EH (cell line): ENCODE data around the gene OXGR1.
"Not testable (repeated sequence)": the region's sequence is repeated elsewhere in the genome, so short reads cannot be mapped to it uniquely, and the experiment has no call there.

ENCODE experiments used
- DNase-seq: peaks from one replicate; pipeline ENCODE4 v3.0.0-alpha.2; 2015; ENCODE audit warnings: low read depth

The OXGR1 gene

DNA sequence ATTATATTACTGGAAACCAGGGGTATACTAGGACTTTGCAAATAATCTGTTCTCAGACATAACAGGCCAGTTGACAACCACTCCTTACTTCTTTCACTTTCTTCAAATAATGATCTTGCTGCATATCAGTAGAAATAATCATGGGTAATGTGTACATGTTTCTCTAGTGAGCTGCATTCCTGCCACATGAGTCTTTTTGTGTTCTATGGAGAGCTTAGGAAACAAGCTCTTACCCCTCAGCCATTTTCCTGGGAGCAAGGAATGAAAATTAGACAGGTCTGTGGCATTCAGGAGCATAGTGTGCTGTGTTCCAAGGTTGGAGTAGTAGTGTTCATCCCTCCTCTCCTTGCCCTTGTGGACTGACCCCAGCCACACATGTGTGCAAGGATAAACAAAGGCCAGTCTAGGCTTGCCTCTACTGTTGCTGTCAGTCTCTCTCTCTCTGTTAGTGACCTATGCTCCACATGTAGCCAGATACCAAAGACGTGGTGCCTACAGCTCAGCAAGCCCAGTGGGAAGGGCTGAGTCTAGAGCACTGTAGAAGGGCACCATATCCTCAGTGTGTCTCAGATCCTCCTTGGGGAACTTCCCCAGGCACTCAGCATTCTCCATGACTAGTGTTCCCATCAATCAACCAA is 11.5 kb upstream of the OXGR1 start:
- peak; percentile 53 for DNase-seq

DNA sequence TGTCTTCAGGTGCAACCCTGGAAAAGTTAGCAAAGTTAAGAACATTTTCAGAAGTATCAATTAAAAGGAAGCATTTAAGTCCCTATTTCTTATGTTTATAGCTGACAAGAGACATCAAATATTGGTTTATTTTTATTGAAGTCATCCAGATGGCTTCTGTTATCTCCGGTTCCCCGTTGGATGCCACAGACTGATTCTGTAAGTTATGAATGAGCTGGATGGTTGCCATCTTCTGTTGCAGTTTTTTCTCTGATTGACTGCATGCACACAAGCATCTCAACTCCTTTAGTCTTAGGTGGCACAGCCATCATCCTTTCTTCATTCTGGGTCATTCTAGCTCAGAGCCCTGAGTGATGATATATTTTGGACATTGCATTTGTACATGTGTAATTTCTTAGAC is 10.6 kb upstream of the OXGR1 start:
- no peak for DNase-seq

DNA sequence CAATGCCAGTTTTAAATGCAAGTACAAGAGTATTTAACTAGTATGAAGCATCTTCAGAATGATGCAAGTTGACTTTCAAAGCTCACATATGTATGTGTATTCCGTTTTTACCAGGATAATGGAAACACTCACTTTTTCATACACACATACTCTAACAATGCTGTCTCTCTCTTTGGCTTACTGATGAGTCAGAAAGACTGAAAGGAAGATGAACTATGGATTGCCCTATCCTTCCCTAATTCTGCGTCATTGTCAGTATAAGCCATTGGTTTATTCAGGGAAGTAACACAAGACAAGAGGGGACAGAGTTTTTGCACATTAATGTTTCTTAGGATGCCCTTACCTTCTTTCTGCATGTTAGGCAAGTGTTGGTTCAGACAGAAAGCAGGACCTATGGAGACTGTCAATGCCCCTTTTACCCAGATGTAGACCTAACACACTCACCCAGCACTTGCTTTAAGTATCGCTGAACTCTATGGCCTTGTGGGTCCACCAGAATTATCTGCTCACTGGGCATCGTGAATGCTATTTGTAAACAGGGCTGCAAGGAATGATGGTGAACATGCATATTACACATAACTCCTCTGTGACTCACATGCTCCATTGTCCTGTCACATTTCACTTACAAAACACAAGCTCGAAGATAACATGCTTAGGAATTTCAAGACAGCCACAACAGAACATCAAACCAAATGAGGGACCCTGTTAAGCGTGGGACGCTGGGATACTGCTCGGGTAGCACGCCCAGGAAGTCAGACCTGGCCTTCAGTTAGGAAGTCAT is 10.0 kb upstream of the OXGR1 start:
- DNase-seq: peak; percentile 55

DNA sequence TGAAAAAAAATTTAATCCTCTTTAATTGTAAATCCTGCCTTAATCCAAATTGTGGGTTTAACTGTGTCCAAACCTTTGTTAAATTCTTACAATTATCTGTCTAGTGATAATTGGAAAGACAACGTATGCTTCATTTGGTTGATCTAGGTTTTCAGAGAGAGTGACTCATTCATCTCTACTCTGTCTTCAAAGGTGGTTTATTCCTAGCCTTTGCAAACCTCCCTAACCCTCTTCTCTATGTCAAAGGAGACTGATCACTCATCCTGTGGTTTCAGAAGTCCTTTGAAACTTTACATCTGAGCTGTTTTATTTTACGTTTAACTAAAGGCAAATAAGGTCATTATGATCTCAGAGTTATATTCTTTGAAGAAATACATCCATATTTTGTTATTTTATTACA is 8.8 kb upstream of the OXGR1 start:
- no peak for DNase-seq

DNA sequence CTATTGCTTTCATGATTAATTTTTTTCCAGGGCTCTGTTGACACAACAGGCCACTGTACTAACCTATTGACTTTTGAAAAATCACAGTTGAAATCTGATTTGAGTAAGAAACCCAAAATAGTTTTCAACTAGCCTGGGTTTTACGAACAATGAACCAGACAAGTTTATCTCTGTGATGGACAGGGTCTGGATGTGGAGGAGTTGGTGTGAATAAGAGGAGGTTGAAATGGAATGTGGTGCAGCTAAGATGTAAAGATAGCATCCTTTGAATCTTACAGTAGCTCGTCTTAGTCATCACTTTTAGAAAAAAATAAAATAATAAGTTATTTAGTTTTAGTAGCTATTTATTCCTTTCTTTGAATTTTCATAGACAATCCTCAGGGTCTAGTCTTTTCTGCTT is 8.3 kb upstream of the OXGR1 start:
- no peak for DNase-seq

DNA sequence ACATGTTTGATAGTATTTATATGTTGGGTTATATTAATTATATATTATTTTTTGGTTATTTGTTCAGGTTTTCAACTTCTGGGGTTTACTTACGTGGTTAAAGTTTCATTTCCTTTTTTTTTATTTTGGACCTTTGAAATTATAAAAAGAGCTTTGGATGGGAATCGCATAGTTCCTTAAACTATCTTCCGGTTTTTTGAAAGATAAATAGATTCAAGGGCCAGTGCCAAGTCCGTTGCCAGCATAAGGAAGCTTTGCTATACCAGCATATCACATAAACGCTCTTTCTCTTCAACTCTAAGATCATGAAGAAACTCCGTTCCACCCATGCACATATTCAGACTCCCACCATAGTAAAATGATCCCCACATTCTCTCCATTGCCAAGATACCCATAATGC is 7.4 kb upstream of the OXGR1 start:
- no peak for DNase-seq

DNA sequence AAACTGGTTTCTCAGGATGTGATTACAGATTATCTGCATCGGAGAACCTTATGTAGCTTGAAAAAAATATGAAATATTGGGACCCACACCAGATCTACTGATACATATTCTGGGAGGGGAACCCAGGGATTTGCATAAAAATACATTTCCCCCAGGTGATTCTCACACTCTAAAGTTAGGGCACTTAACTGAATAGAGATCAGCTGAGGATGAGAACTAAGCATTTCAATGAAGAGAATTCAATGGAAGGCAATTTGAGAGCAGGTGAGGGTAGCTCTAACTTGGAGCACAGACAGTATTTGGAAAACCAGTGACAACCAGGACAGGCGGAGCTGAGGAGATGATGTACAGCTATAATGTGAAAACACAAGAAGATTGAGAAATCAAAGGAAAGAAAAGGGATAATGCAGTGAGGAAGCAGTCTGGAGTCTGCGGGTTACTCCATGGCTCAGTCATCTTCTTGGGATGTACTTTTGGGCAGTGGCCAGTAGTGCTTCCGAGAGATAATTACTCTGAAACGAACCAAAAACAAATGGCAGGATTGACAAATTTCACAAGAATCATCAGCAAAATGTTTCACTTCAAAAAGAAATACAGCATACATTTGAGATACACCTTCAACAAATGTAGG is 6.1 kb upstream of the OXGR1 start:
- DNase-seq: peak; percentile 54

DNA sequence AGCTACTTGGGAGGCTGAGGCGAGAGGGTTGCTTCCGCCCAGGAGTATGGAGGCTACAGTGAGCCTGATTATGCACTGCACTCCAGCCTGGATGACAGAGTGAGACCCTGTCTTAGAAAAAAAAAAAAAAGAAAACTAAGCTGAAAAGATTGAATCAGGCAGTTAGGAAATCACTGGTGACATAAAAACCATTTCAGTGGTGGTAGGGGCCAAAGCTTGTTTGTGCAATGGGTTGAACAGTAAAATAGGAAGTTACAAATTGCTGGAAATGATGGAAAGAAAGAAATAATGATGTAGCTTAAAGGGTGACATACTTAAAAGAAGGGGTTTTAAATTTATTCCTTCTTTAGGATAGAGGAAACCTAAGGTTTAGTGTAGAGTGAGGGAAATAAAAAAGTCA is 4.8 kb upstream of the OXGR1 start:
- no peak for DNase-seq

DNA sequence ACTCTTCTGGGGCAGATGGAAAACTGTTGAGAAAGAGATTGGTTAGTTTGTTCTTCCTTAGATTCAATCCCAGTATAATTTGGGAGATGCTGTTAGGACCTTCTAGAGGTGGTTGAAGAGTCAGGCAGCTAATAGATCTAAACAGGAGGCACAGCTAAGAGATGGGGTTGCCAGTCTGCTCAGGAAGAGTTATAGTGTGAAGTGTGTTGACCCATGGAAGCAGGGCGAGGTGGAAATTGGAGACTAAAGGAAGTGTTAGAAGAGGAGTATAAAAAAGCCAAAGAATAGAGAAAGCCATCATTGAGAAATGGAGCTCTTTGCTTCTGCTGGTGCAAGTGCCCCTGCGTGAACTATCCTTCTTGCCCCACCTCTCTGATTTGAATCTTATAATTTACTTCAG is 3.8 kb upstream of the OXGR1 start:
- no peak for DNase-seq

DNA sequence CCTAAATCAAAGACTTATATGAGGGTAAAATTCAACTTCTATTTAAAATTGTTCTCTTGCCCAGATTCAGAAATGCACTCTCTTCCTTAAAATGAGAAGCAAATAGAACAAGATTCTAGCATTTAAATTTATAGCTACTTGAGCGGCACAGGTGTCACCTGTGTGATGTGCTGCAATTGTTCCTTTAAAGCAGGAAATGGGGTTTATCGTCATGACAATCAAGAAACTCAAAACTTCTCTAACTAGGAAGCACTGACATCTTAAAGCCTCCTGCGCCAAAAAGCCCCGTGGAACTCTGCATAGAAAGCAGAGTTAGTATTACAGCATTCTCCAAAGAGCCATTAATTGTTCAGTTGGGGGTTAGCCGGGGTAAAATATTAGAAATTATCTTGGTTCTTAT is 2.6 kb upstream of the OXGR1 start:
- DNase-seq: no peak

DNA sequence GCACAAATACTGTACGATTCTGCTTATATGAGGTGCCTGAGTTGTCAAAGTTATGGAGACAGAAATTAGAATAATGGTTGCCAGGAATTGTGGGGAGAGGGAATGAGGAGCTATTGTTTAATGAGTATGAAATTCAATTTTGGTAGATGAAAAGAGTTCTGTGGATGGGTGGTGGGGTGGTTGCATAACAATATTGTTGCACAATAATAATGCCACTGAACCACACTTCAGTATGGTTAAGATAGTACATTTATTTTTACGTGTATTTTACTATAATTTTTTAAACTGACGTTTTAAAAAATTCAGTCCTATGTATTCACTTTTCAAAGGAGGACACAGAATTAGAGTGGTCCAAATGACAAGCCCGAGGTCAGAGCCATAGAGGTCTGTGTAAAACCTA is 1.8 kb upstream of the OXGR1 start:
- no peak for DNase-seq

DNA sequence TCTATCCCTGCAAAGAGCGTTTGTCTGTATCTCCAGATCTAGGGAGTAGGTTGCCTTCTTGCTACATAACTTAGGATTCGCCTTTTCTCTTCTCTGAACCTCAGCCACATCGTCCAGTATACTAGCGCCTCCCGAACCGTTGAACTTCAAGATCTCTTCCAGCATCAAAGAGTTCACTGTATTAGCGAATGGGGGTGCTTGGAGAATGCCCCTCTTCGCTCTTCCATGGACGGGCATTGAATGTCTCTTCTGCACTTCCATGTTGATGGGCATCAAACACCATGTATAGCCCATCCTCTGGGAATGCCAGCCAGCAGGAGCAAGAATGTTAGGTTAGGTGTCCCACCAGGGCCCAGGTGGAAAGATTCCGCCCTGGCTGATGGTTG is 575 bp upstream of the OXGR1 start:
- no peak for DNase-seq

DNA sequence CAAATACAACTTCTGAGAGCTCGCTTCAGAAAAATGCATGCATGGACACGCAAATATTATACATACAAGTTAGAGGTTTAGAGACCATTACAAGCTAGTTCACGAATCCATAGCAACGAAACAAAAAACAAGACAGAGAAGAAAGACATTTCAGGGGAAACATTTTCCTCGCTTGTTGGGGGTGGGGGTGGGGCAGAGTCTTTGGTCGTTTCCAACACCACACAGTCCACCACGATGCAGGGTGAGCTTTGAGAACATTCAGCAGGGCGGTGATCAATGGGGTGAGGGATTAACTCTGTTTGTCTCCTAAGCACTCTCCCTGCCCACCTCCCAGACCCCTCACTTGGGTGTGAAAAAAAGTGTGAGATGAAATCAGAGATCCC is 651 bp downstream of the OXGR1 start:
- no peak for DNase-seq

DNA sequence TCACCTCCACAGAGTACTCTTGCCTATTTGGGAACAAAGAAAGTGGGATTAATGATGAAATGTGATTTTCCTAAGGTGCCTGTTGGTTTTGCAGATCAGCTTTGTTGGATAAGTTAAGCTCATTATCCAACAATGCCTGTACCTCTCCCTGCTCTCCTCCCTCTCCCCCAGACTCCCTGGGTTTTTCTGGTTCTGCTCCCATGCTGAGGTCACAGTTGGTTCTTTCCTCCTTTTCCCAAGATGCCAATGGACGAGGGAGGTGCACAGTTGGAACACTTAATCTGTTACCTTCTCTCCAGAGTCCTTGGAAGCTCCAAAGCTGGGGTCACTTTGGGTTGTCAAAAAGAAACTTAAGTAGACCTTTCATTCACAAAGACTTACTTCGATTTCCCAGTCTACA is 1.6 kb downstream of the OXGR1 start:
- DNase-seq: no peak

DNA sequence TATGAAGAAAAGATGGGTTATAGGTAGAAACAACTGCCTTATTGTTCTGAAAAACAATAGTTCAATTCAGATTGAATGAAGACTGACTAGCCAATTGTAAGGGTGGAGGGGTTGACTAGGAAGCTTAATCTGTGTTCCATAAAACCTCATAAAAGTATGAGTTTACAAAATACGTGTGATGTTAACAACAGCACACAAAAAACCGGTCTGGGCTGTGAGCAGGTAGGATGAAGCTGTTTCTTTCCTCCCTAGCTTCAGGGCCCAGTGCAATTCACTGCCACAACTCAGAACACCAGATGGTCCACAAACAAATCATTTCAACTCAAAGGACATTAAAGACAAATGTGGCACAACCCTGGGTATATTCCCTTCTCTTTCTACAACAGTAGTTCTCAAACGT is 3.2 kb downstream of the OXGR1 start:
- DNase-seq: no peak

DNA sequence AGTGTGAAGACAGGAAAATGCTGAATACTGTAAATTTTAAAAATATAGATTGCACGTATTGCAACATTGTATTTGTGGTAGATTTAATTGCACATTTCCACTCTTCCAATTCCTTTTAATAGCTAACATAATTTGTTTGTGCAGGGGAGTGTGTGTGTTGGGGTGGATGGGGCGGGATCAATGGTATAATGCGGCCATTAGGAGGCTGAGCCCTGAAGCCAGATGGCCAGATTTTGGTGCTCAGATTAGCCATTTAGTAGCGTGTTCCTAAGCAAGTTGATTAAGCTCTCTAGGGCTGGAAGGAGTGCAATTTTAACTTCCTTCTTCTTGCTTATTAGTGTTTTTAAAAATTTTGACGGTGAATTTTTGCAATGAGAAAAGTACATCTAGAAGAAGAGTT is 5.8 kb downstream of the OXGR1 start:
- DNase-seq: no peak

DNA sequence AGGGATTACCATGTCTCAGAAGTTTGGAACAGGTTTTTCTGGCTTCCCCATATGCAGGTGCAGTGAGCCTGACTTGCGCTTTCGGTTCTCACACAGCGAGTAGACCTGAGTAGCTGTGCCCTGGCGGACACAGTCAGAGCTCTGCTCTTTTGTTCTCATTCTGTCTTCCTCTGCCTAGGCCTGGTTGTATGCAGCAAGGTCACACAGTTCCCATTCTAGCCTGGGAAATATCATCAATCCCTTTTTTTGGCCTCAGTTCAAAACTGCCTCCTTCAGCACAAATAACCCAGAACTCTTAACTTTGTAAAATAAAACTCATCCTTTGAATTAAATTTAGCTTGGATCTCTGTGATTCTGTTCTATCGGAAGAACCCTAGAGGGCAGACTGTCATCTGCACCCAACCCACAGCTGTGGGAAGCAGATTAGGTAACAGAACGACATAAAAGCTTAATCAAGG is 10.2 kb downstream of the OXGR1 start:
- DNase-seq: no peak

DNA sequence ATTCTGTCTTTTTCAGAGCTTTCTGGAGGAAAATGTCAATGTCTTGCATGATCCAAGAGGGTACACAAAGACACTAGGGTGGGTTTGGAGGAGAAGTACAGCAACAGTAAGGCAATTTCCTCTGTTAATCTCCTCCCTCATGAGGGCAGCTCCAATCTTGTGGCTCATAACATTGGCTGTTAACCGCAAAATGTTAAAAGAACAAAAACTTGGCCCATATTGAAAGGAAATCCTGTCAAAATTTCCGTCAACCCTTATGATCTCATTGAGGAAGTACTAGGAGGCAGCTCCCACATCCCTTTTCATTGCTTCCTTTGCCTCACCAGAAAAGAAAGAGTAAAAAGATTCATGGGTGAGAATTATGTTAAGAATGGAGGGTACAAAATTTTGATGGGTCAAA is 11.6 kb downstream of the OXGR1 start:
- no peak for DNase-seq

DNA sequence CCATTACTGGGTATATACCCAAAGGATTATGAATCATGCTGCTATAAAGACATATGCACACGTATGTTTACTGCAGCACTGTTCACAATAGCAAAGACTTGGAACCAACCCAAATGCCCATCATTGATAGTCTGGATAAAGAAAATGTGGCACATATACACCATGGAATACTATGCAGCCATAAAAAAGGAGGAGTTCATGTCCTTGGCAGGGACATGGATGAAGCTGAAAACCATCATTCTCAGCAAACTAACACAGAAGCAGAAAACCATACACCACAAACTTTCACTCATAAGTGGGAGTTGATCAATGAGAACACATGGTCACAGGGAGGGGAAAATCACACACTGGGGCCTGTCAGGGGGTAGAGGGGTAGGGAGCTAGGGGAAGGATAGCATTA is 14.4 kb downstream of the OXGR1 start:
- DNase-seq: not testable (repeated sequence)

DNA sequence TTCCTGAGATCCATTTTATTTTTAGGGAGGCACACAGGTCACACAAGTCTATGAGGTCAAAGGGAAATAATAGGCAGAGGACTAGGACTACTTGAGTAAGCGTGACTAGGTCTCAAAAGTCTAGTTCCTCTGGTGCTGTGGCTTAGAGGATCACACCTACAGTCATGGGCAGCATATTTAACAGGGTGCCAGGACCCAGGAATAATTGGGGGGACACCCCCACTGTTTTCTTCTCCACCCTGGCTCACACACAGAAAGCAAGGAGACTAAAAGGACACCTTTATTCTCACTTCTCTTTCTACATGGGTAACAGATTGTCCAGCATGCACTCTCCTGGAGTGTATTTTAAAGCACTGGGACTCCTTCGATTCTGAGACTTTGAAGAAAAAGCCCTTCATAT is 26.2 kb downstream of the OXGR1 start:
- no peak for DNase-seq

DNA sequence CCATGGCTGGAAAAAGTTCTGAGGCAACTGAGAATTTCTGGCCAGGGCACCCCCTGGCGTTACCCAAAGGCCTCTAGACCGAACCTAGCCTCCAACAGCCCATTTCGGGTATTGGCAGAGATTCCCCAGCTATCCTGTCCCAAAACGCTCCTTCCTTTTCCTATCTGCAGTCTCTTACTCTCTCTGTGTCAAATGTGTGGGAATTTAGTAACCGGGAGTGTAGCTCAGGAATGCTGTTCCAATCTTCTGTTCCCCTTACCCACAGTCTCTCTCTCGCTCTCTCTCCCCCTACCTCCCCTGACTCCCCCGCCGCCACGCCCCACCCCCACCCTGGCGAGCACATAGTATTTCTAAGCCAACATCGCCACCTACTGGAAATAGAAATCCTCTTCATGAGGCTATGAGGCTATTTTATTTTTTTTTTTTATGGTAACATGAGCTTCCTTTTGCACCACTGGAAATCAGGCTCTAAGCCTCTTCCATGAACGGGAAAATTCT is 27.0 kb downstream of the OXGR1 start:
- peak; percentile 7 for DNase-seq

DNA sequence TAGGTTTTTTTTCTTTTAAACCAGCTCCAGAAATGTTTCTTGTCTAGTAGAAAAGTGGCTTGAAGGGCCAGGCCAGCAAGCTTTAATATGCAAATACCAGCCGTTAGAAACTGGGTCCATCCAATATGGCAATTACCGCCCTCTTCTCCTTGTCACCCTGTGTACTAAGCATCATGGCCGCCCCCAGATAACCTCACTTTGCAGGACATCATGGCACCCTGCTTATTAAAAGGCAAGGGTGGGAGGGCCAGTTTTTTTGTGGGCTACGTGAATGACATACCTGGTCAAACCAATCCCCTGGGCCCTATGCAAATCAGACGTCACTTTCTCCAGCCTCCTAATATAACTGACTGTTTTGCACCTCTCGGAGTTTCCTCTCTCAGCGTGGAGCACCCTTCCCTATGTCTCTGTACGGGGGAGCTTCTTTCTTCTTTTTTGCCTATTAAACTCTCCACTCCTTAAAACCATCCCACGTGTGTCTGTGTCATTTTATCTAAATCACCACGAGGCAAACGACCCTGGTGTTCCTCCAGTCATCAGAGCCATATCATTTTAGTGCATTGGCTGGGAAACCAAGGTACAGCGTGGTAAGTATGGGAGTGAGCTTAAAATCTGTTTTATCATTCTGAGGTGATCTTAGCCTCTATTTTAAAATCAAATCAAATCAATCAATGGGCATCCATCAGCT is 27.7 kb downstream of the OXGR1 start:
- DNase-seq: no peak
